Fibroblast of mammary gland (primary cell): Measurements from ENCODE around the gene GNAT1.

Source experiments
- DNase-seq: peaks from one replicate; pipeline ENCODE4 v3.0.0-alpha.2; 2010; ENCODE audit warnings: low read depth
- H3K4me3 ChIP-seq: 2 replicates; pipeline ENCODE4 v1.5.1; 2011; ENCODE audit warnings: low read depth, mild to moderate bottlenecking, low read length, moderate library complexity; ENCODE audit not compliant: control insufficient read depth
- TF ChIP-seq, protein P1 (sequence below): conservative IDR thresholded peaks from 2 replicates; pipeline ENCODE4 v1.5.1; 2011; ENCODE audit warnings: low read depth, low read length, inconsistent platforms; ENCODE audit not compliant: control insufficient read depth, insufficient read depth

Gene GNAT1

DNA sequence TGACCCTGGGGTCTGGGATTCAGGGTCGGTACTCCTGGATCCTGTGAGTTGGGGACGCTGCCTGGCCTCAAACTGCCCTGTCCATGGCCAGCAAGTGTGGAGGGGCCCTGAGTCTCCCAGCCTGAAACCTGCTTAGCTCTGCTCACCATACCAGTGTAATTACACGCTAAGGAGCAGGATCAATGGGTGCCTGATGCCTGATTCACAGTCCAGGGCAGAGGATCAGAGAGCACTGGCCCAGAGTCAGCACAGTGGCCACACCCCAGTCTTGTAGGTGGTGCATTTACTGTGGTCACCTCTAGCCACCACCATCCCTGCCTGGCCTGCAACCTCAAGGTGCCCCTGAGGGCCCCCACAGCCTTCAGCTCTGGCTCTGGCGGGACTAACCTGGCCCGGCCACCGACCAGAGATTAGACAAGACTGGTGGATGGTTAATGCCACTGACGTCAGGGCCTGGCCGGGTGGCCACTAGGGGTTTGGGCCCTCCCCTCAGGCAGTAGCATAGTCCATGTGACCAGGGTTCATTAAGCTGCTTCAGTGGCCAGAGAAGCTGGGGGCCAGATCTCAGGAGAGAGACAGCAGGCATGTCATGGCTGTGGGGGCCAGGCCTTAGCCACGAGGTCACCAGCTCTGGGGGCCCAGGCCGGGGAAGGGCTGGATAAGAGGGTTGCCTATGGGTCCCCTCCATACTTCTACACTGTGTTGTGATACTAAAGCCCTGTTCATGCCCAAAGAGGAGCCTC, 10.3 kb downstream of the GNAT1 start:
- no peak for DNase-seq
- TF ChIP-seq, protein P1, sequence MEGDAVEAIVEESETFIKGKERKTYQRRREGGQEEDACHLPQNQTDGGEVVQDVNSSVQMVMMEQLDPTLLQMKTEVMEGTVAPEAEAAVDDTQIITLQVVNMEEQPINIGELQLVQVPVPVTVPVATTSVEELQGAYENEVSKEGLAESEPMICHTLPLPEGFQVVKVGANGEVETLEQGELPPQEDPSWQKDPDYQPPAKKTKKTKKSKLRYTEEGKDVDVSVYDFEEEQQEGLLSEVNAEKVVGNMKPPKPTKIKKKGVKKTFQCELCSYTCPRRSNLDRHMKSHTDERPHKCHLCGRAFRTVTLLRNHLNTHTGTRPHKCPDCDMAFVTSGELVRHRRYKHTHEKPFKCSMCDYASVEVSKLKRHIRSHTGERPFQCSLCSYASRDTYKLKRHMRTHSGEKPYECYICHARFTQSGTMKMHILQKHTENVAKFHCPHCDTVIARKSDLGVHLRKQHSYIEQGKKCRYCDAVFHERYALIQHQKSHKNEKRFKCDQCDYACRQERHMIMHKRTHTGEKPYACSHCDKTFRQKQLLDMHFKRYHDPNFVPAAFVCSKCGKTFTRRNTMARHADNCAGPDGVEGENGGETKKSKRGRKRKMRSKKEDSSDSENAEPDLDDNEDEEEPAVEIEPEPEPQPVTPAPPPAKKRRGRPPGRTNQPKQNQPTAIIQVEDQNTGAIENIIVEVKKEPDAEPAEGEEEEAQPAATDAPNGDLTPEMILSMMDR, result no peak

DNA sequence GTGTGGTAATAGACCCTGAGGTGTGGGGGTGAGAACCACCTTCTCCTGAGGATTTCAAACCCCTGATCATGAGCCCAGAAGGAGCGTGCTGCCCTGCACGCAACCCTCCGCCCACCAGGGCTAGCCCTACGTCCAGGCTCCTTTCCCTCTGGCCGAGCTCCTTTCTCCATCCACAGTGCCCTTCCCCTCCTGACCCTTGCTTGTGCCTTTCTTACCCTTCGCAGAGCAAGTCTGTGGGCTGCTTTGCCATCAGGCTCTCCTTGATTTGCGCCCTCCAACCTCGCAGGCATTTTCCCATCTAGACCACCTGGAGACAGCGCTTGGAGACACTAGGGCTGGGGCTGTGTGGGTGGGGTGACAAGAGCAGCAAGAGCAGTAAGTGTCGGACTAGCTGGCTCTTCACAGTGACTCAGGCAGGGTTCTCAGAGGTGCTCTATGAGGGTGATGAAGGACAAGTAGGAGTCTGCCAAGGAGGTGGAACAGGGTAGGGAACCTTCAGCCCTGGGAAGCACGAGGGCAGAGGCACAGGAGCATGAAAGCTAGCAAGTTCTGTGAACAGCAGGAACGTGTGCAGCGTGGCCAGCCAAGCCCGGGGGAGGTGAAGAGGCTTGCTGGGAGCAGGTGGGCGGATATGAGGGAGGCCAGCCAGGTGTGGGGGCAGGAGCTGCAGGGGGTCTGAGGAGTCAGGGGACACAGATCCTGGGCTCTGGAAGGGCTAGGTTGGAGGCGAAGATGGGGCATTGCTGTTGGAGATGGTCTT, 11.1 kb downstream of the GNAT1 start:
- TF ChIP-seq, protein P1, result no peak
- no peak for DNase-seq

More for the DNA sequence above, 10.3 kb downstream of the GNAT1 start:
- H3K4me3 ChIP-seq, result no peak overlapping the region

DNA sequence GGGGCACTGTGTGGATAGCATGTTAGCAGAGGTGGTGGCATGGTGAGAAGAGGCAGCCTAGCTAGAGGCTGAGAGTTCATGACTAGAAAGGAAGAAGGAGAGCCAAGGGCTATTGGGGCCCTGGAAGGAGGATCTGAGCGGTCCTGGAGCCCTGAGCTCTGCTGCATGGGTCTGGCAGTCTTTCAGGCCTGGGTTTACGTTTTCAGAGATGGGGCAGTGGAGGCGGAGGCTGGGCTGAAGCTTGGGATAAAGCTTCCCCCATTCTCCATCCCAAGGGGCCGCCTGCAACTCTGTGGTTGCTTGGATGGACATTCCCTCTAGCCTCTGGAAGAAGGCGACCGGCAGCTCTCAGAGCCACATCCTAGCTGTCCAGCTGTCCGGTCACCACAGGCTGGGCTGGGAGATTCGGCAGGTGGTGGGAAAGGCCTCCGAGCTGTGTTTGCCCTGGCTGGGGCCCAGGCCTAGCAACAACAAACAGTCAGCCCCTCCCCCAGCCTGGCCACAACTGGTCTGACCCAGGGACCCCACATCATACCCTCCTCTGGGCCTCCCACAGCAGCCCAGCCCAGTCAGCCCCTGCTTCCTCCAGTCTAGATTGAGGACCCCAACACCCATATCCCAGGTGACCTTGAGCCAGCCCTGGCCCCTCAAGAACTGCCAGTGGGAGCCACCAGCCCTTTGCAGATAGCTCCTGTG, 11.9 kb downstream of the GNAT1 start:
- TF ChIP-seq, protein P1, result no peak
- no peak overlapping the region for H3K4me3 ChIP-seq
- no peak for DNase-seq

More for the DNA sequence above, 11.1 kb downstream of the GNAT1 start:
- no peak overlapping the region for H3K4me3 ChIP-seq

DNA sequence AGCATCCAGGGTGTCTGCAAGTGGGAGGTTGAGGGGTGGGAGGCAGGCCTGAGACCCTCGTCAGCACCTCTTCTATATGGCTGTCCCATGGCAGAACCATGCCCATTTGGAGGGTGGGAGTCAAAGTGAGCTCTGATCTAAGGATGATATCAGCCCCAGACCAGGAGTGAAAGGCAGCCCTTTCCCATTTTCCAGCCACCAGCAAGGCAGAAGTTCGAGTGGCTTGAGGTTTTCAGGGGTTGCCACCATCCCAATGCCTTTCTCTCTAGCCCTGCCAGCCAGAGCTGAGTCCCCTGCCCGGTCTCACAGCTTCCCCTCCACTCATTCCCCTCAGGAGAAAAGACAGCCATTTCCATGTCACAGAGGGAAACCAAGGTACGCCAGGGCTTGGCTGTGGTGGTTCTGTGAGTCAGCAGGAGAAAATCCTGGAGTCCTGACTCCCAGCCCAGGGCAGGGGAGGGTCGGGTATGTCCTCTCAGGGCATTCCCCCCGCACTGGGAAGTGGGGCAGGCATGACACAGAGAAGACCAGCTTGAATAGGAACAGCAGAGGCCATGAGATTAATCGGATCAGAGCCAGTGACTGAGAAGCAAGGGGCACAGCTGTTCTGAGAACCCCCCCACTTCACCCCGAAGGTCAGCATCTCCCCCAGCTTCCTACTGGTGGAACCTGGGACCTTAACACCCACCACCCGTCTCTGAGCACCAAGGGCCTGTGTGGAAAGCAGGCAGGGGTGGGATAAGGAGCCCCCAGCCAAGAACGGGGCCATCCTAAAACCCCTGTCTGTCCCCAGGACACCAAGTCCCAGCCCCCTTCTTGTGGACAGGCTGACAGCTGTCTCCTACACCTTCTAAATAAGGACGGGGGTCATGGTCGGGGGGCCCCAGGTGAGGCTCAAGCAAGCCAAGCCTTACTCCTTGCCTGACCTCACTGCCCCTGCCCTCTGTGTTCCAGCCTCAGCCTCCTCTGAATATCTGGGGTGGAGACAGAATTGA, 12.7 kb downstream of the GNAT1 start:
- no peak for DNase-seq
- TF ChIP-seq, protein P1, result no peak
- no peak overlapping the region for H3K4me3 ChIP-seq

DNA sequence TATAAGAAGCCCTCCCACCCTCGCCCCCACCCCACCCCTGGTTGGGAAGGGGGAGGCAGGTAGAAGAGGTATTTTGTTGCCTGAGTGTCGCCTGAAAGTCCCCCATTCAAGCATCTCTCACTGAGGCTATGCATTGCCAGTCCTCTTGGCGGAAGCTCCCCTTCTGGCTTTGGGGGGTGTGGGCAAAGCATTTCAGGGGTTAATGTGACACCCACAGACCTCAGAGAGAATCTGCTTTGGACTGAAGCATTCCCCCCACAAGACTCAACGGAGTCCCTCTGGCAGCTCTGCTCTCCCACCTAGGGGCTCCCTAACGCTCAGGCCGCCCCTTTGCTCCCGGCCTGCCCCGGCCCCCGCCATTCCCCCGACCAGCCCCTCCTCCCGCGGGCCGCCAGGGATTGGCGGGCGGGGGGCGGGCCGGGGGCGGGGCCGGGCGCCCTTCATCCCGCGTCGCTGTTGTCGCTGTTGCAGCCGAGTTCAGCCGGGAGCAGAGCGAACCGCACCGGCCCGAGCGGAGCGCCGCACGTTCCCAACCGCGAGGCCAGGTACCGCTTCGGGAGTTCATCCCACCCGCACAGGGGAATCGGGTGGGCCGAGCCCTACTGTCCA, 13.5 kb downstream of the GNAT1 start, which contains the start of gene SLC38A3:
Gene SLC38A3, plus strand, starts transcription at position 468 of the 609 bp plus-strand sequence. CDS start 8,929 bp downstream, outside the sequence.
- TF ChIP-seq, protein P1, result no peak
- no peak within 1 kb of the TSS for H3K4me3 ChIP-seq
- no peak for DNase-seq
